BLaER1 treated with 17β-estradiol and CSF1 and Interleukin-3, amounts not matched to agents 10 nM and 100 nM (cell line): Measurements from ENCODE around the gene ZKSCAN8.
A peak's percentile ranks its signal among the peaks of the same experiment; 100 is the strongest.

Experiments used
- H3K27ac ChIP-seq, 11 experiments: shearing (Covaris generic); formaldehyde crosslinking; 2 replicates each; pipeline ENCODE4 v1.8.1; 2022
- H3K27me3 ChIP-seq, 11 experiments: shearing (Covaris generic); formaldehyde crosslinking; 2 replicates each; pipeline ENCODE4 v1.8.1; 2022
- H3K36me3 ChIP-seq, 11 experiments: shearing (Covaris generic); formaldehyde crosslinking; 2 replicates each; pipeline ENCODE4 v1.8.1; 2022
- H3K4me1 ChIP-seq, 10 experiments: shearing (Covaris generic); formaldehyde crosslinking; 2 replicates each; pipeline ENCODE4 v1.8.1; 2022
- H3K4me2 ChIP-seq, 11 experiments: shearing (Covaris generic); formaldehyde crosslinking; 2 replicates each; pipeline ENCODE4 v1.8.1; 2022
- H3K4me3 ChIP-seq, 10 experiments: shearing (Covaris generic); formaldehyde crosslinking; 2 replicates each; pipeline ENCODE4 v1.8.1; 2022
- H3K9ac ChIP-seq, 11 experiments: shearing (Covaris generic); formaldehyde crosslinking; 2 replicates each; pipeline ENCODE4 v1.8.1; 2022
- H3K9me3 ChIP-seq, 11 experiments: shearing (Covaris generic); formaldehyde crosslinking; replicated peaks in 1 of 11; 2 replicates each; pipeline ENCODE4 v1.8.1; 2022
- H4K20me1 ChIP-seq, 11 experiments: shearing (Covaris generic); formaldehyde crosslinking; 2 replicates each; pipeline ENCODE4 v1.8.1; 2022
- Cebpa-rat ChIP-seq, 11 experiments: shearing (Covaris generic); IDR thresholded peaks; 2 replicates each; pipeline ENCODE4 v1.8.1; 2022

ZKSCAN8 gene

GRCh38 chr6:28134716-28135115 lies 7.0 kb upstream of the ZKSCAN8 start:
- Histone ChIP-seq H3K27me3 (no peaks in the 10 kb centered on the region), H3K9me3 (no peaks in the 10 kb centered on the region), H3K4me3 (peak overlapping the region in 2 of 10 experiments; percentile 12 to 20; a peak in 1 of 20 replicates), H3K4me1 (peaks cover 38 to 57% (median 45%) of the 10 kb centered on the region in 10 experiments), H3K27ac (peak overlapping the region in 4 of 11 experiments; percentile 58 to 75 (median 67); a peak in 6 of 22 replicates), H3K4me2 (peak overlapping the region; percentile 9 to 92 (median 41); a peak in 19 of 22 replicates), H3K36me3 (peaks cover 16 to 42% (median 35%) of the 10 kb centered on the region in 11 experiments), H3K9ac (peak overlapping the region in 4 of 11 experiments; percentile 43 to 66 (median 54); a peak in 6 of 22 replicates), H4K20me1 (peaks cover 3 to 37% (median 20%) of the 10 kb centered on the region in 11 experiments; a peak in 12 of 22 replicates)
- no peak for TF ChIP-seq Cebpa-rat (IDR thresholded peaks at IDR 0.05)

GRCh38 chr6:28135393-28135792 lies 6.3 kb upstream of the ZKSCAN8 start:
- no peaks in the 10 kb centered on the region for H3K9me3 ChIP-seq
- H3K4me1 ChIP-seq, result peaks cover 43 to 64% (median 51%) of the 10 kb centered on the region in 10 experiments
- H3K9ac ChIP-seq, result peak overlapping the region; percentile 82 to 98 (median 94); a peak in 19 of 22 replicates
- peak overlapping the region in 9 of 11 experiments; percentile 87 to 99 (median 95); a peak in 16 of 22 replicates for H3K27ac ChIP-seq
- H3K4me2 ChIP-seq, result peak overlapping the region; percentile 74 to 97 (median 88); a peak in 21 of 22 replicates
- H3K4me3 ChIP-seq, result peak overlapping the region; percentile 67 to 87 (median 76); a peak in 18 of 20 replicates
- H4K20me1 ChIP-seq, result peaks cover 3 to 30% (median 16%) of the 10 kb centered on the region in 11 experiments; a peak in 12 of 22 replicates
- peaks cover 9 to 35% (median 28%) of the 10 kb centered on the region in 11 experiments; a peak in 21 of 22 replicates for H3K36me3 ChIP-seq
- no peak for TF ChIP-seq Cebpa-rat (IDR thresholded peaks at IDR 0.05)
- no peaks in the 10 kb centered on the region for H3K27me3 ChIP-seq

GRCh38 chr6:28136585-28137504 lies 4.8 kb upstream of the ZKSCAN8 start:
- TF ChIP-seq Cebpa-rat (IDR thresholded peaks at IDR 0.05), result no peak

GRCh38 chr6:28137505-28137981 lies 4.1 kb upstream of the ZKSCAN8 start:
- peak overlapping the region; percentile 74 to 97 (median 88) for H3K4me2 ChIP-seq
- peaks cover 0 to 15% (median 10%) of the 10 kb centered on the region in 11 experiments; a peak in 13 of 22 replicates for H3K36me3 ChIP-seq
- H3K9ac ChIP-seq, result peak overlapping the region; percentile 82 to 98 (median 94)
- no peaks in the 10 kb centered on the region for H3K9me3 ChIP-seq
- no peak for TF ChIP-seq Cebpa-rat (IDR thresholded peaks at IDR 0.05)
- peaks cover 45 to 71% (median 58%) of the 10 kb centered on the region in 10 experiments for H3K4me1 ChIP-seq
- peaks cover under 1 to 16% (median 11%) of the 10 kb centered on the region in 11 experiments; a peak in 11 of 22 replicates for H4K20me1 ChIP-seq
- peak overlapping the region; percentile 85 to 99 (median 95) for H3K27ac ChIP-seq
- peak overlapping the region; percentile 67 to 87 (median 76) for H3K4me3 ChIP-seq
- H3K27me3 ChIP-seq, result no peaks in the 10 kb centered on the region

More at GRCh38 chr6:28136585-28137504, 4.8 kb upstream of the ZKSCAN8 start:
- Histone ChIP-seq H3K4me2 (peak overlapping the region; percentile 74 to 97 (median 88)), H3K4me3 (peak overlapping the region; percentile 67 to 87 (median 76)), H3K36me3 (peaks cover 0 to 21% (median 15%) of the 10 kb centered on the region in 11 experiments; a peak in 14 of 22 replicates), H3K9me3 (no peaks in the 10 kb centered on the region), H3K9ac (peak overlapping the region; percentile 82 to 98 (median 94)), H3K27ac (peak overlapping the region; percentile 85 to 99 (median 95)), H4K20me1 (peaks cover 3 to 19% (median 14%) of the 10 kb centered on the region in 11 experiments; a peak in 11 of 22 replicates), H3K4me1 (peaks cover 45 to 74% (median 57%) of the 10 kb centered on the region in 10 experiments), H3K27me3 (no peaks in the 10 kb centered on the region)

GRCh38 chr6:28139860-28140543 lies 1.7 kb upstream of the ZKSCAN8 start:
- H3K9me3 ChIP-seq, result no peaks in the 10 kb centered on the region; a peak in 1 of 22 replicates
- peak overlapping the region in 7 of 11 experiments; percentile 13 to 93 (median 20); a peak in 10 of 22 replicates for H3K4me2 ChIP-seq
- no peak for TF ChIP-seq Cebpa-rat (IDR thresholded peaks at IDR 0.05)
- peaks cover 0 to 9% (median 0%) of the 10 kb centered on the region in 11 experiments; a peak in 1 of 22 replicates for H4K20me1 ChIP-seq
- H3K27me3 ChIP-seq, result no peaks in the 10 kb centered on the region
- peaks cover 32 to 64% (median 51%) of the 10 kb centered on the region in 10 experiments for H3K4me1 ChIP-seq
- no peak overlapping the region for H3K27ac ChIP-seq
- no peak overlapping the region for H3K4me3 ChIP-seq
- H3K36me3 ChIP-seq, result peaks cover 10 to 14% (median 12%) of the 10 kb centered on the region in 11 experiments; a peak in 21 of 22 replicates
- no peak overlapping the region for H3K9ac ChIP-seq

- Histone ChIP-seq H3K9me3 (no peaks in the 10 kb centered on the region; a peak in 1 of 22 replicates), H3K4me1 (peaks cover 28 to 58% (median 46%) of the 10 kb centered on the region in 10 experiments), H3K27ac (no peak overlapping the region), H3K36me3 (peaks cover 16 to 20% (median 18%) of the 10 kb centered on the region in 11 experiments; a peak in 21 of 22 replicates), H3K27me3 (no peaks in the 10 kb centered on the region), H3K9ac (no peak overlapping the region), H3K4me3 (no peak overlapping the region), H4K20me1 (peaks cover 0 to 9% (median 0%) of the 10 kb centered on the region in 11 experiments; a peak in 1 of 22 replicates), H3K4me2 (peak overlapping the region in 8 of 11 experiments; percentile 16 to 95 (median 80); a peak in 11 of 22 replicates)
- no peak for TF ChIP-seq Cebpa-rat (IDR thresholded peaks at IDR 0.05)
Observed at GRCh38 chr6:28140616-28141015, 1.1 kb upstream of the ZKSCAN8 start.

GRCh38 chr6:28142446-28142845 lies 763 bp downstream of the ZKSCAN8 start:
- Histone ChIP-seq H3K27me3 (no peaks in the 10 kb centered on the region), H3K36me3 (peaks cover 22 to 38% (median 29%) of the 10 kb centered on the region in 11 experiments; a peak in 21 of 22 replicates), H3K4me1 (peaks cover 27 to 60% (median 41%) of the 10 kb centered on the region in 10 experiments), H3K4me2 (peak overlapping the region; percentile 76 to 95 (median 84)), H3K9me3 (no peaks in the 10 kb centered on the region; a peak in 1 of 22 replicates), H3K9ac (peak overlapping the region; percentile 80 to 94 (median 91)), H4K20me1 (peaks cover 0 to 9% (median 0%) of the 10 kb centered on the region in 11 experiments; a peak in 2 of 22 replicates), H3K27ac (peak overlapping the region; percentile 71 to 88 (median 84); a peak in 21 of 22 replicates), H3K4me3 (peak overlapping the region; percentile 73 to 98 (median 88))
- no peak for TF ChIP-seq Cebpa-rat (IDR thresholded peaks at IDR 0.05)

- H3K4me1 ChIP-seq, result peaks cover 10 to 43% (median 21%) of the 10 kb centered on the region in 10 experiments
- TF ChIP-seq Cebpa-rat (IDR thresholded peaks at IDR 0.05), result no peak
- H3K27me3 ChIP-seq, result no peaks in the 10 kb centered on the region
- H3K9me3 ChIP-seq, result peaks cover 0 to 5% (median 3%) of the 10 kb centered on the region in 11 experiments; a peak in 6 of 22 replicates
- no peak overlapping the region for H3K4me2 ChIP-seq
- H4K20me1 ChIP-seq, result peaks cover 0 to 9% (median 0%) of the 10 kb centered on the region in 11 experiments; a peak in 6 of 22 replicates
- H3K36me3 ChIP-seq, result peaks cover 50 to 66% (median 57%) of the 10 kb centered on the region in 11 experiments
- no peak overlapping the region for H3K4me3 ChIP-seq
- no peak overlapping the region for H3K27ac ChIP-seq
- H3K9ac ChIP-seq, result no peak overlapping the region
Observed at GRCh38 chr6:28145231-28145630, 3.5 kb downstream of the ZKSCAN8 start.
